Loucy (cell line): ENCODE data around the gene HGD.

Source experiments
- H2AFZ ChIP-seq: fragments of 200-600 bp; sonication (generic); 2 replicates; pipeline ENCODE4 v1.6.0; 2016; ENCODE audit warnings: antibody characterized with exemption, mild to moderate bottlenecking, low read length, moderate library complexity
- H3F3A ChIP-seq: fragments of 200-600 bp; 2 replicates; pipeline ENCODE4 v1.6.0; 2016; ENCODE audit warnings: antibody characterized with exemption, low read depth, mild to moderate bottlenecking
- H3K27me3 ChIP-seq: fragments of 200-600 bp; sonication (generic); 2 replicates; pipeline ENCODE4 v1.6.1; 2014; ENCODE audit warnings: low read length, mild to moderate bottlenecking; ENCODE audit not compliant: insufficient read depth, poor library complexity, severe bottlenecking
- H3K36me3 ChIP-seq: fragments of 200-600 bp; sonication (generic); 2 replicates; pipeline ENCODE4 v1.6.1; 2016; ENCODE audit warnings: low read length; ENCODE audit not compliant: insufficient read depth
- H3K4me1 ChIP-seq: fragments of 200-600 bp; sonication (generic); 2 replicates; pipeline ENCODE4 v1.5.1; 2014; ENCODE audit warnings: low read length, mild to moderate bottlenecking; ENCODE audit not compliant: insufficient read depth, poor library complexity, severe bottlenecking
- H3K4me2 ChIP-seq: fragments of 200-600 bp; sonication (generic); 2 replicates; pipeline ENCODE4 v1.6.0; 2014; ENCODE audit warnings: antibody characterized with exemption, low read length, low read depth, mild to moderate bottlenecking; ENCODE audit not compliant: poor library complexity, severe bottlenecking
- H3K4me3 ChIP-seq: fragments of 200-600 bp; sonication (generic); 2 replicates; pipeline ENCODE4 v1.5.1; 2014; ENCODE audit warnings: low read length, mild to moderate bottlenecking, mixed read lengths; ENCODE audit not compliant: poor library complexity, severe bottlenecking
- H3K79me2 ChIP-seq: fragments of 200-600 bp; sonication (generic); 2 replicates; pipeline ENCODE4 v1.6.1; 2014; ENCODE audit warnings: low read length; ENCODE audit not compliant: insufficient read depth
- H3K9ac ChIP-seq: fragments of 200-600 bp; sonication (generic); 2 replicates; pipeline ENCODE4 v1.6.0; 2014; ENCODE audit warnings: mild to moderate bottlenecking, low read depth, low read length, moderate library complexity; ENCODE audit not compliant: poor library complexity, severe bottlenecking
- H3K9me2 ChIP-seq: fragments of 200-600 bp; sonication (generic); replicated peaks from 2 replicates; pipeline ENCODE4 v1.6.1; 2016; ENCODE audit warnings: low read depth, low read length, mixed read lengths
- H3K9me3 ChIP-seq: fragments of 200-600 bp; sonication (generic); 2 replicates; pipeline ENCODE4 v1.6.1; 2014; ENCODE audit warnings: mild to moderate bottlenecking, antibody characterized with exemption, low read length, low read depth; ENCODE audit not compliant: insufficient read depth
- H4K20me1 ChIP-seq: fragments of 200-600 bp; sonication (generic); 2 replicates; pipeline ENCODE4 v1.6.0; 2014; ENCODE audit warnings: antibody characterized with exemption, low read length, mild to moderate bottlenecking; ENCODE audit not compliant: insufficient read depth, poor library complexity, severe bottlenecking
- EZH2phosphoT487 ChIP-seq: fragments of 200-600 bp; IDR thresholded peaks from 2 replicates; pipeline ENCODE4 v1.6.1; 2018; ENCODE audit warnings: antibody characterized with exemption, mild to moderate bottlenecking, moderate library complexity, borderline replicate concordance
- TF ChIP-seq, protein P1 (sequence below): fragments of 200-600 bp; sonication (generic); conservative IDR thresholded peaks from 2 replicates; pipeline ENCODE4 v1.5.1; 2014; ENCODE audit warnings: mild to moderate bottlenecking, antibody characterized with exemption, low read length

The HGD gene

DNA sequence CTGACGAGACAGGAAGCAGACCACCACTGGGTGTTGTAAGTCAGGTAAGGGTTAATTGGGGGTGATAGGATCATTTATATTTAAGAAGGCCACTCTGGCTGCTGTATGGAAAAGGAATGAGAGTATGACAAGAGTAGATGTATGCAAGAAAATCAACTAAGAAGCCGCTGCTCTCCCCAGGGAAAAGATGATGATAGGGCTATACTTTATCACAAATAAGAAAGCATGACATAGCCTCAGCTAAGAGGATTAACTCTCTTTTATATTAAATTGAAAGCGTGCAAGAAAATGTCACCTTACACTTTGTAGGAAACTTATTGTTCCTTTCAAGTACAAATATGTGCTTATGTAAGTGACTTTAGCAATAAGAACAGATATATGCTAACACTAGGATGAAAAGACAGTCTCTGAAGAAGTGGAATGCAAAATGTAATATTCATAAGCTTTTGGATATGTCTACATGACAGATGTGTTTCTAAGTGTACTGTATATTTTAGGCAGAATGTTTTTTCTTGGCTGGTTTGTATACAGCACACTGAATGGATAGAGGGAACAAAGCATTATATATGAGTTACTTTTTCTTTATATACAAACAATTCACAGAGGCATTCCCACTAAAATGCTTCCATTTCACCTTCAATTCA is 94.6 kb downstream of the HGD start:
- Histone ChIP-seq H3K79me2 (no peaks in the 10 kb centered on the region), H3K4me2 (no peak overlapping the region), H2AFZ (no peak overlapping the region), H3F3A (no peaks in the 10 kb centered on the region), H3K4me3 (no peak overlapping the region), H3K27me3 (peaks cover 13% of the 10 kb centered on the region), H3K9ac (no peak overlapping the region), H3K4me1 (no peaks in the 10 kb centered on the region), H3K9me2 (no peaks in the 10 kb centered on the region), H3K9me3 (no peaks in the 10 kb centered on the region), H3K36me3 (no peaks in the 10 kb centered on the region), H4K20me1 (no peaks in the 10 kb centered on the region)
- TF ChIP-seq, protein P1, sequence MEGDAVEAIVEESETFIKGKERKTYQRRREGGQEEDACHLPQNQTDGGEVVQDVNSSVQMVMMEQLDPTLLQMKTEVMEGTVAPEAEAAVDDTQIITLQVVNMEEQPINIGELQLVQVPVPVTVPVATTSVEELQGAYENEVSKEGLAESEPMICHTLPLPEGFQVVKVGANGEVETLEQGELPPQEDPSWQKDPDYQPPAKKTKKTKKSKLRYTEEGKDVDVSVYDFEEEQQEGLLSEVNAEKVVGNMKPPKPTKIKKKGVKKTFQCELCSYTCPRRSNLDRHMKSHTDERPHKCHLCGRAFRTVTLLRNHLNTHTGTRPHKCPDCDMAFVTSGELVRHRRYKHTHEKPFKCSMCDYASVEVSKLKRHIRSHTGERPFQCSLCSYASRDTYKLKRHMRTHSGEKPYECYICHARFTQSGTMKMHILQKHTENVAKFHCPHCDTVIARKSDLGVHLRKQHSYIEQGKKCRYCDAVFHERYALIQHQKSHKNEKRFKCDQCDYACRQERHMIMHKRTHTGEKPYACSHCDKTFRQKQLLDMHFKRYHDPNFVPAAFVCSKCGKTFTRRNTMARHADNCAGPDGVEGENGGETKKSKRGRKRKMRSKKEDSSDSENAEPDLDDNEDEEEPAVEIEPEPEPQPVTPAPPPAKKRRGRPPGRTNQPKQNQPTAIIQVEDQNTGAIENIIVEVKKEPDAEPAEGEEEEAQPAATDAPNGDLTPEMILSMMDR: no peak
- no peak for TF ChIP-seq EZH2phosphoT487
